SJCRH30 (cell line): Measurements from ENCODE around the gene ARL4A. TPM values are rescaled to one million over a fixed set of nuclear protein-coding genes. Genes with fewer than 3 reads are reported as not detected.
A peak's percentile ranks its signal among the peaks of the same experiment; 100 is the strongest.

Source experiments
- DNase-seq, 2 experiments: peaks; one replicate each; pipeline ENCODE4 v3.0.0-alpha.2; 2015 to 2020
- H3K27ac ChIP-seq: fragments of 250-450 bp; sonication (Bioruptor Pico); 2 replicates; pipeline ENCODE4 v1.5.1; 2020; ENCODE audit warnings: mild to moderate bottlenecking, moderate library complexity
- H3K27me3 ChIP-seq: fragments of 250-450 bp; sonication (Bioruptor Pico); 2 replicates; pipeline ENCODE4 v1.5.1; 2020; ENCODE audit warnings: mild to moderate bottlenecking, moderate library complexity
- H3K36me3 ChIP-seq: fragments of 250-450 bp; sonication (Bioruptor Pico); 2 replicates; pipeline ENCODE4 v1.5.1; 2020; ENCODE audit warnings: mild to moderate bottlenecking, moderate library complexity
- H3K4me1 ChIP-seq: fragments of 250-450 bp; sonication (Bioruptor Pico); 2 replicates; pipeline ENCODE4 v1.5.1; 2020; ENCODE audit warnings: mild to moderate bottlenecking, moderate library complexity
- H3K4me3 ChIP-seq: fragments of 250-450 bp; sonication (Bioruptor Pico); 2 replicates; pipeline ENCODE4 v1.5.1; 2020; ENCODE audit warnings: mild to moderate bottlenecking, moderate library complexity
- H3K9me3 ChIP-seq: fragments of 250-450 bp; sonication (Bioruptor Pico); replicated peaks from 2 replicates; pipeline ENCODE4 v1.5.1; 2020; ENCODE audit warnings: mild to moderate bottlenecking, moderate library complexity
- total RNA-seq: library from RNA; depleted of rRNA; stranded (reverse); fragments of >200 nt; shearing (Covaris generic); gene quantifications from 2 replicates; pipeline ENCODE4 v1.2.3, GENCODE V29; 2014

Gene ARL4A
- total RNA-seq, 1 experiment from 2014 or later = 1.5 TPM

DNA sequence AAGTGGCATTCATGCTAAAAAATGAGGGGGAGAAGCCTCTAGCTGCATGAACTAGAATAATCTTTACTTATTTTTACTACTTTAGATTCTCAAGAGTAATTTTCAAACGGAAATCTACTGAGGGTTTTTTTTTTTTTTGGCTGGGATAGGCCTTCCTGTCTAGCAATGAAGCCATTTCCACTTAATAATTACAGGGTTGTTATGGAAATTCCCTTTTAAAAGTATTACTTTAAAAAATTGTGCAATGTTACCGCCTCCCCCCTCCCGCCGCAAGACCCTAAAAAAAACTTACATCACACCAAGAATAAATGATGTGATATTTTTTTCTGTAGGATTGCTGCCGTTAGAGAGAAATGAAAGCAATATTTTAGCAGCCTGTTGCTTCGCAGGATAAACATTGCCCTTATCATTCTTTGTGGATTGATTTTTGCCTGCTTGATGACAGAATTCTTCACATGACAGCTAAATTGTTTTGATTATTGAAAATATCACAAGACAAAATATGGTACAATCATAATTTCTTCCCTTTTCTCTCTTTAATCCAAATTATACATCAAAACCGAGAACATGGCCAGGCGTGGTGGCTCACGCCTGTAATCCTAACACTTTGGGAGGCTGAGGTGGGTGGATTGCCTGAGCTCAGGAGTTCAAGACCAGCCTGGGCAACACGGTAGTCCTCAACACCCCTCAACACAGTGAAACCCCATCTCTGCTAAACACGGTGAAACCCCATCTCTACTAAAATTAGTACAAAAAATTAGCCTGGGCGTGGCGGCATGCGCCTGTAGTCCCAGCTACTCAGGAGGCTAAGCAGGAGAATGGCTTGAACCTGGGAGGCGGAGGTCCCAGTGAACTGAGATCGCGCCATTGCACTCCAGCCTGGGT lies 32.8 kb downstream of the ARL4A start:
- no peaks in the 10 kb centered on the region; the same call in none of the 2 replicates for H3K27me3 ChIP-seq
- no peak for DNase-seq
- no peak overlapping the region for H3K27ac ChIP-seq
- 0 out of 2 replicates have a peak, but pooled peaks cover 2% of the 10 kb centered on the region for H3K4me1 ChIP-seq
- H3K9me3 ChIP-seq = no peaks in the 10 kb centered on the region
- H3K4me3 ChIP-seq = no peak overlapping the region
- no peaks in the 10 kb centered on the region for H3K36me3 ChIP-seq

DNA sequence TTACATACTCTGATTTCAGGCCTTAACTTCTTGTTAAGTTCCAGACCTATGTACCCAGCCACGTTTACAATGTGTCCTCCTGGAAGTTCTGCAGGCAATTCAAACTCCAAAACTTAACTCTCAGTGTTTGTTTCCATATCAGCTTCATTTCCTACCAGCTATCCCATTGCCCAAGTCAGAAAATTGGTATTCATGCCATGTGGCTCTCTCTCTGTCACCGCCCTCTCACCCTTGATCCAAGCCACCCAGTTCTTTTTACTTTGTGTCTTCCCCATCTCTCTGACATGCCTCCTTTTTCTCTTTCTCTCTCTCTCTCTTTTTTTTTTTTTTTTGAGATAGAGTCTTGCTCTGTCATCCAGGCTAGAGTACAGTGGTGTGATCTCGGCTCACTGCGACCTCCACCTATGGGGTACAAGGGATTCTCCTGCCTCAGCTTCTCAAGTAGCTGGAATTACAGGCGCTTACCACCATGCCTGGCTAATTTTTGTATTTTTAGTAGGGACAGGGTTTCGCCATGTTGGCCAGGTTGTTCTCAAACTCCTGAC lies 33.9 kb downstream of the ARL4A start:
- no peaks in the 10 kb centered on the region for H3K4me1 ChIP-seq
- H3K27me3 ChIP-seq = no peaks in the 10 kb centered on the region; the same call in none of the 2 replicates
- no peaks in the 10 kb centered on the region for H3K9me3 ChIP-seq
- no peak for DNase-seq
- H3K4me3 ChIP-seq = no peak overlapping the region
- H3K36me3 ChIP-seq = no peaks in the 10 kb centered on the region
- H3K27ac ChIP-seq = no peak overlapping the region

DNA sequence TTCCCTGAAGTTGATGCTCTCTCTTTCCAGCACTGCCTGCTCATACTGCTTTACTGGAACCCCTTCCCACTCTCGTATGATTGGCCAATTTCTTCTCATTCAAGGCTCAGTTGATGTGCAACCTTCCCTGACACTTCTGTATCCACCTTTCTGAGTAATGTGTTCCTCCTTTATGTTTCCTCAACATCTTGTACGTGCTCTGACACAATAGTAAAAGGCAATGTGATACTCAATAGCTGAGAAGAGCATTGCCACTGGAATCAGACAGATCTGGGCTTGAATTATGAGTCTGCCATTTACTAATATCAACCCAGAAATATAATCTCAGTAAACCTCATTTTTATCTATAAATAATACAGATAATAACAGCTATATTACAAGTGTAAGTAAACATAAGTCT lies 34.7 kb downstream of the ARL4A start:
- no peak for DNase-seq
- H3K36me3 ChIP-seq = no peaks in the 10 kb centered on the region
- no peaks in the 10 kb centered on the region for H3K4me1 ChIP-seq
- H3K9me3 ChIP-seq = no peaks in the 10 kb centered on the region
- no peak overlapping the region for H3K4me3 ChIP-seq
- H3K27ac ChIP-seq = no peak overlapping the region
- no peaks in the 10 kb centered on the region; the same call in none of the 2 replicates for H3K27me3 ChIP-seq

DNA sequence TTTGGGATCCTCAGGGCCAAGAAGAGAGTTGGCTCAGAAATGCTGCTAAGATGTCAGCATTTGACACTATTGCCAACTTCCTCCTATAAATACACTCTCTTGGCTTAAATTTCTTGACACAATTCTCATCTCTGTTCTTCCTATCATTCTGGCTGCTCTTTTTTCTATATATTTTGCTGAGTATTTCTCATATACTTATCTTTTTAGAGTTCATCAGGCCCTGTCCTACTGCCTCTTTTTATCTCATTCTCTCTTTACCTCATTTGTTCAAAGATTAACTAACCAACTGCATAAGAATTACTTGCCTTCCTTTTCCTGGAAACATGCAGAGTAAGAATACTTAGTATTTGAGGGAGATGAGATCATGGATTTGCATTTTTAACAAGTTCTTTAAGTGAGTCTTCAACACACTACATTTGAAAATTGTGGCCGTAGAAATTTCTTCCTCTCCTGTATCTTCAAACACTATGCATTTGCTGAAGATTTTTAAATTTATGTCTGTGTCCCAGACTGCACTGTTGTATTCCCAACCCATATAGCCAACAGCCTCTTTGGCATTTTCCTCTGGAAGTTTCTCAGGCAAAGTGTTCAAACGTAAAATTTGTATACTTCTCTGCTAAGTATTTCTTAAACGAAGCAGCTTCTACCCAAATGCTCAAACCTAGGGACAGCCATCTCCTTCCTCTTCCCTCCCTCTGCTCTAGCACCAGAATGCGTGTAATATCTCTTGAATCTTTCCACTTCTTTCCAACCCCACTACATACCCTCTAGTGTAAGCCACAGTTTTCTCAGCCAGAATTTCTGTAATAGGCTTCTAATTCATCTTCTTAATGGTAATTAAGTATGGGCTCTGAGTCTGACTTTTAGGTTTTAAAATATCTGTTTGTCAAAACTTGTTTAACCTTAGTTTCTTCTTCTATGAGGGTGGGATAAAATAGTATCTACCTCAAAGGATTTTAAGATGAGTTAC lies 35.5 kb downstream of the ARL4A start:
- H3K27me3 ChIP-seq = no peaks in the 10 kb centered on the region; the same call in 1 of the 2 replicates
- no peak overlapping the region for H3K4me3 ChIP-seq
- no peak overlapping the region for H3K27ac ChIP-seq
- no peaks in the 10 kb centered on the region for H3K4me1 ChIP-seq
- H3K36me3 ChIP-seq = no peaks in the 10 kb centered on the region
- no peaks in the 10 kb centered on the region for H3K9me3 ChIP-seq
- no peak for DNase-seq

DNA sequence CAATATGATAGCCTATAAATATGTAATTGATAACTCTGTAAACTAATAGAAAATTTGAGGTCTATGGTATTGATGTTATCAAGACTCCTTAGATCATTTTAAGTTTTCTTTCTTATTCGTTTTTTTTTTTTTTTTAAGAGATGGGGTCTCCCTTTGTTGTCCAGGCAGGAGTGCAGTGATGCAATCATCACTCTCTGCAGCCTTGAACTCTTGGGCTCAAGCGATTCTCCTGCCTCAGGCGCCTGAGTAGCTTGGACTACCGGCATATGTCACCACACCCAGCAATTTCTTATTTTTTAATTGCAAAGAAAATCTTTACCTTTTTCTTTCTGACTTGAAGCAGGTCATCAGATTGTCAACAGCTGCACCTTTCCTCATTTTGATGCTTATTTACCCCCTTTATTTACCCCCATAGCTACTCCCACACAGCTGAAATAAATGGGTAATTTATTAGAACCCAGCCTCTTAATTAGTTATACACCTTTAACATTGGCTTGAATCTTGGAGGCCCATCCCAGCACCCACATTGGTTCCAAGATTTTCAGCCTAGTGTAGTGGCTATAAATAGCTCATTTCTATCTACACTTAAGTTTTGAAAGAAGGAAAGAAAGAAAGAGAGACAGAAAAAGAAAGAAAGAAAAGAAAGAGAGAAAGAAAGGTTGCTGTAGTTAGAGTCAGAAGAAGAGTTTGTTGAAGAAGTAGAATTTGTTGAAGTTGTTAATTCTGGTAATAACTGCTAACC lies 38.3 kb downstream of the ARL4A start:
- Histone ChIP-seq H3K9me3 (no peaks in the 10 kb centered on the region), H3K4me1 (peaks cover 5% of the 10 kb centered on the region; the same call in 1 of the 2 replicates), H3K4me3 (no peak overlapping the region), H3K27me3 (no peaks in the 10 kb centered on the region; the same call in 1 of the 2 replicates), H3K36me3 (no peaks in the 10 kb centered on the region), H3K27ac (no peak overlapping the region)
- DNase-seq = no peak

DNA sequence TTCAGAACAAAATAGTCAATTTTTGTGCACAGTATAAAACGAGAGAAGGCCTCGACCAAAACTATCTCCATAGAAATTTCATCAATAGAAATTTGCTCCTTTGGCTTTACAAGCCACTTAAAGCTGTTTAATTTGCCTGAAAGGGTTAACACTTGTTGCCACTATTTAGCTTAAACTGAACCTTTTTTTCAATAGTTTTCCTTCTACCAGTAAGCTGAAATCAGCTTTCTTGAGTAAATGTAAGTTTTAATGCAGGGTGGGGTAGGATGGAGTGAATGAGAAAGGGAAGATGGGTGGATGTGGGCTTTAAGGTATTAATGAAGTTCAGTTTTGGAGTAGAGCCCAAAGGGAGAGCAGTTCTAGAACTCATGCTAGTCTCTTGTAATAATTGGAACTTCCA lies 39.5 kb downstream of the ARL4A start:
- Histone ChIP-seq H3K27ac (no peak overlapping the region), H3K9me3 (no peaks in the 10 kb centered on the region), H3K36me3 (no peaks in the 10 kb centered on the region; the same call in 1 of the 2 replicates), H3K4me1 (peaks cover 5% of the 10 kb centered on the region; the same call in 1 of the 2 replicates), H3K4me3 (no peak overlapping the region), H3K27me3 (no peaks in the 10 kb centered on the region; the same call in 1 of the 2 replicates)
- no peak for DNase-seq

DNA sequence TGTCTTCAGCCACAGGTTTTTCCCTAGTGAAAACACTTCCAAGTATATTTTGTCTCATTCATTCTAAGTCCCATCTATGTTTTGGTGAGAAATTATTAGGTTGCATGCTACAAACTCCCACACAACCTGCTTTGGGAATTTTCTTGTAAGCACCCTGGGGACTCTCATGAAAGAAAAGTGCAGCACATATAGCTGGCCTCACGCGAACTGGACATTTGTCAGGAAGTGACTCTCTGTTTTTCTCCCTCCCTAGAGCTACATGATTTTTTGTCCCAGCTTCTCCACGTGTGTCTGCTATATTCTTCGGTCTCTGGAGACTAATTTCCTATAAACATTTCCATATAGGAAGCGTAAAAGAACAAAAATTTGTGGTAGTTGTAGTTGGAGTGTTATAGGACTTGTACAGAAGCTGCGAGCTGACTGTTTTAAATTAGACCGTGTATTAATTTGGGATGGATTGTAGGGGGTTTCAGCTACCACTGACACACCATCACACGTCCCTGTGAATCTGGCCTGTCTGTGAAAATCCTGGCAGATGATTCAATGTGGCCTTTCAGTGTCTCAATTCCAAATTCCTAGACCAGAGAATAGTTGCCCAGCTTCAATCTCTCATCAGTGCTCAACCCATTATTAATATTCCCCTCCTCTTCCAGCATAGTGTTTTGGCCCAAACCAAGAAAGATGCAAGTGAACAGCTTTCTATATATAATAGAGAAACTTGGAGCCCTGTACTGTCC lies 40.2 kb downstream of the ARL4A start:
- no peak overlapping the region for H3K27ac ChIP-seq

DNA sequence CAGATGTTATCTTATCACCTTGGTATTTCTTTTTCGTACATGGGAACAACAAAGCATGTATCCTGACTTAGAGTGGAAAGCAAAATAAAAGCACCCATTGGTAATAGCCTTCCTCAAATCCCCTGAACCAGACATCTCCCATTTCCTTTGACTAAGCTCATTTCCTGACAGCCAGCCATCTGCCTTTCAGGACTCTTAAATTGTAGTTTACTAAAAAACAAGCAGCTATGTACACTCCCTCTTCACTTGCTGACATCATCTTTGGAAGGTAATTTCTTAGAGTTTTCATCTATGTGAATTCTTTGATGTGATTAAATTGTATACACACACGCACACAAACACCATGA lies 40.7 kb downstream of the ARL4A start:
- Histone ChIP-seq H3K9me3 (no peaks in the 10 kb centered on the region), H3K27ac (no peak overlapping the region), H3K36me3 (no peaks in the 10 kb centered on the region; the same call in 1 of the 2 replicates), H3K27me3 (no peaks in the 10 kb centered on the region; the same call in 1 of the 2 replicates), H3K4me1 (peaks cover 5% of the 10 kb centered on the region; the same call in 1 of the 2 replicates), H3K4me3 (no peak overlapping the region)
- DNase-seq = no peak

More for the DNA sequence above, 40.2 kb downstream of the ARL4A start:
- DNase-seq = no peak
- no peaks in the 10 kb centered on the region; the same call in 1 of the 2 replicates for H3K36me3 ChIP-seq
- no peak overlapping the region for H3K4me3 ChIP-seq
- H3K9me3 ChIP-seq = no peaks in the 10 kb centered on the region
- peaks cover 5% of the 10 kb centered on the region; the same call in 1 of the 2 replicates for H3K4me1 ChIP-seq
- no peaks in the 10 kb centered on the region; the same call in 1 of the 2 replicates for H3K27me3 ChIP-seq

DNA sequence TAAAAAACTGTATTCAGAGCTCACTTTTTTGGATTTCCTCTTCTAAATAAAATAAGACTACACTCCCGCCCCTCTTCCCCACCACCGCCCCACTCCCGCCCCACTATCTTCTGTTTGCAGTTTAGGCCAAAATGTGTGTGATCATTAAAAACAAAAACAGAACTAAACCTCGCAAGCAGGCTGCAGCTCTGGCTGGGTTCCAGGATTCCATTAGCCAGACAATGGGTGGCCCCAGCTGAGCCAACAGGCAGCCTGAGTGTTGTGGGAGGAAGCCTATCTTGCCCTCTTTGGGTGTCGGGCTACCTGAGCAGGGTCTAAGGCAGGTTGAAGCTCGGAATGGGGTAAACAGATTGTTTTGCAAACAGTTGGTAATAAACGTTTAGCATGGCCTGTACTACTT lies 41.7 kb downstream of the ARL4A start:
- Histone ChIP-seq H3K4me1 (peaks cover 5% of the 10 kb centered on the region; the same call in 1 of the 2 replicates), H3K9me3 (no peaks in the 10 kb centered on the region), H3K36me3 (no peaks in the 10 kb centered on the region; the same call in 1 of the 2 replicates), H3K27me3 (no peaks in the 10 kb centered on the region), H3K4me3 (no peak overlapping the region), H3K27ac (no peak overlapping the region)
- DNase-seq = peak; percentile 61 to 73

DNA sequence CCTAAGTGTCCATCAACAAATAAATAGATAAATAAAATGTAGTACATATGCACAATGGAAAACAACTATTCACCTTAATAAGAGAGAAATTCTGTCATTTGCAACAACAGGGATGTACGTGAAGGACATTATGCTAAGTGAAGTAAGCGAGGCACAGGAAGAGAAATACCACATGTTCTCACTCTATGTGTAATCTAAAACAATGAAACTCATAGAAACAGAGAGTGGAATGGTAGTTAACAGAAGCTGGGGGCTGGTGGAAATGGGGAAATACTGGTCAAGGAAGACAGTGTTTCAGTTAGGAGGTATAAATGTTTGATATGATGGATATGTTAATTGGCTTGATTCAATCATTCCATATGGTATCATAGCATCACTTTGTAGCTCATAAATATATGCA lies 43.1 kb downstream of the ARL4A start:
- Histone ChIP-seq H3K27ac (no peak overlapping the region), H3K4me3 (no peak overlapping the region), H3K4me1 (peaks cover 5% of the 10 kb centered on the region; the same call in 1 of the 2 replicates), H3K27me3 (no peaks in the 10 kb centered on the region), H3K36me3 (no peaks in the 10 kb centered on the region; the same call in 1 of the 2 replicates), H3K9me3 (no peaks in the 10 kb centered on the region)
- no peak for DNase-seq

DNA sequence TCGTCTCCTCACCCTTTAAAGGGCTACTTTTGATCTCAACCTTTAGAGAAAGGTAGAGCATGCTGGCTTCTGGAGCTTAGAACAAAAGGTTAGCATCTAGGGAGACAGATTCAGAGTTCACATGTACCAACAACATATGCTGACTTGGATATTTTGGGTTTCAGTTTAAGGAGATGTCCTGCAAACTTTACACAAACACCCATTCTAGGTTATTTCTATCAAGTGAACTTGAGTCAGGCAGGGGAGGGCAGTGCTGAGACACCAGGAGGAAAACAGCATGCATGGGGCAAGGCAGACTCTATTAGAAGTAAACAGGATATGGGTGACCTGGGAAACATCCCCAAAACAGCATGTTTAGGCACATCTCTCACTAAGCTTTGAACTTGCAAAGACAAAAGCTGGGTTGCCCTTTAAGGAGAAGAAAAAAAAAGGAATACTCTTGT lies 43.8 kb downstream of the ARL4A start:
- no peak for DNase-seq
- no peaks in the 10 kb centered on the region; the same call in 1 of the 2 replicates for H3K36me3 ChIP-seq
- no peaks in the 10 kb centered on the region for H3K27me3 ChIP-seq
- no peak overlapping the region for H3K27ac ChIP-seq
- peaks cover 5% of the 10 kb centered on the region; the same call in 1 of the 2 replicates for H3K4me1 ChIP-seq
- no peak overlapping the region for H3K4me3 ChIP-seq
- H3K9me3 ChIP-seq = no peaks in the 10 kb centered on the region

DNA sequence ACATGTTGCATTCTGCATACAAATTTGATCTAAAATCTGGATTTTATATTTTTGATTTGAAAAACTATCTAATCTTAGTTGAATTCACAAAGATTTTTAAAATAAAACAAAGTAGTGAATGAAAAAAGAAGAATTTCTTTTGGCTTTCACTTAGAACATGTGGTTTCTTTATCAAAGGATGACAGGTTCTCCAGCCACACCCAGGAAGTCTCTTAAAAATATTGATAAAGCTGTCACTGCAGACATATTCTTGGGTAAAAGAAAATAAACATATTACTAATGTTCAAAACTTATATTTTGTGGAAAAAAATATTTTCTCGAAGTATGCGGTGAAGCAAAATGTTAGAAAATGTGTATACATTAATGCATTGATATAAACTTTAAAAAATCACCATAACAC lies 44.3 kb downstream of the ARL4A start:
- peaks cover 5% of the 10 kb centered on the region; the same call in 1 of the 2 replicates for H3K4me1 ChIP-seq
- H3K27ac ChIP-seq = no peak overlapping the region
- no peaks in the 10 kb centered on the region for H3K27me3 ChIP-seq
- no peaks in the 10 kb centered on the region for H3K9me3 ChIP-seq
- H3K4me3 ChIP-seq = no peak overlapping the region
- no peak for DNase-seq
- no peaks in the 10 kb centered on the region; the same call in 1 of the 2 replicates for H3K36me3 ChIP-seq

DNA sequence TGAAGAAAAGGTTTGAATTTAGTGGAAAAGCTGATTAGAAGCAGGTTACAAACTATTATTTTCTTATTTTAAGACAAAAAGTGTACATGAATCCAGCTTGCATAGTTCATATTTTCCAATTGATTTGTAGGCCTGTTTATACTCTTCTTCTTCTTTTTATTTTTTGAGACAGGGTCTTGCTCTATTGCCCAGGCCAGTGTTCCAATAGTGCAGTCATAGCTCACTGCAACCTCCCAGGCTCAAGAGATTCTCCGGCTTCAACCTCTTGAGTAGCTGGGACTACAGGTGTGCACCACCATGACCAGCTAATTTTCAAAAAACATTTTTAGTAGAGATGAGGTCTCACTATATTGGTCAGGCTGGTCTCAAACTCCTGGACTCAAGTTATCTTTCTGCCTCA lies 45.0 kb downstream of the ARL4A start:
- H3K4me1 ChIP-seq = peaks cover 5% of the 10 kb centered on the region; the same call in 1 of the 2 replicates
- H3K36me3 ChIP-seq = no peaks in the 10 kb centered on the region; the same call in 1 of the 2 replicates
- H3K27me3 ChIP-seq = no peaks in the 10 kb centered on the region
- H3K27ac ChIP-seq = no peak overlapping the region
- no peak overlapping the region for H3K4me3 ChIP-seq
- H3K9me3 ChIP-seq = no peaks in the 10 kb centered on the region
- no peak for DNase-seq
